H9 (cell line): Measurements from ENCODE around the gene LRRC23. TPM values are rescaled to one million over a fixed set of nuclear protein-coding genes. Genes with fewer than 3 reads are reported as not detected.
A peak's percentile ranks its signal among the peaks of the same experiment; 100 is the strongest.

ENCODE experiments used
- DNase-seq: peaks from one replicate; pipeline ENCODE4 v3.0.0-alpha.2; 2017
- H2AFZ ChIP-seq: one replicate; pipeline ENCODE4 v1.6.1; 2013; ENCODE audit warnings: mild to moderate bottlenecking, low read length, control low read depth, moderate library complexity
- H2AK5ac ChIP-seq: 2 replicates; pipeline ENCODE4 v1.6.1; 2013; ENCODE audit warnings: low read length, control low read depth, mixed read lengths; ENCODE audit not compliant: insufficient read length
- H2BK120ac ChIP-seq: one replicate; pipeline ENCODE4 v1.6.1; 2013; ENCODE audit warnings: low read depth, mild to moderate bottlenecking, low read length, control low read depth, inconsistent platforms; ENCODE audit not compliant: poor library complexity, severe bottlenecking
- H2BK12ac ChIP-seq: 2 replicates; pipeline ENCODE4 v1.6.1; 2013; ENCODE audit warnings: low read length, control low read depth, mixed read lengths, low read depth; ENCODE audit not compliant: insufficient read length
- H2BK15ac ChIP-seq: 2 replicates; pipeline ENCODE4 v1.6.1; 2013; ENCODE audit warnings: low read depth, low read length, control low read depth
- H2BK20ac ChIP-seq: one replicate; pipeline ENCODE4 v1.6.1; 2013; ENCODE audit warnings: low read depth, mild to moderate bottlenecking, low read length, control low read depth, inconsistent platforms; ENCODE audit not compliant: poor library complexity, severe bottlenecking
- H2BK5ac ChIP-seq: 2 replicates; pipeline ENCODE4 v1.6.1; 2013; ENCODE audit warnings: low read length, control low read depth, mixed read lengths; ENCODE audit not compliant: insufficient read length
- H3K14ac ChIP-seq: 2 replicates; pipeline ENCODE4 v1.6.1; 2013; ENCODE audit warnings: low read length, control low read depth; ENCODE audit not compliant: insufficient read depth
- H3K18ac ChIP-seq: 2 replicates; pipeline ENCODE4 v1.6.1; 2013; ENCODE audit warnings: low read depth, mild to moderate bottlenecking, mixed read lengths, low read length, control low read depth; ENCODE audit not compliant: insufficient read length
- H3K23ac ChIP-seq: 2 replicates; pipeline ENCODE4 v1.6.1; 2013; ENCODE audit warnings: low read length, control low read depth, mixed read lengths, low read depth; ENCODE audit not compliant: insufficient read length
- H3K23me2 ChIP-seq: 2 replicates; pipeline ENCODE4 v1.6.1; 2013; ENCODE audit warnings: low read depth, mild to moderate bottlenecking, mixed read lengths, low read length, control low read depth; ENCODE audit not compliant: insufficient read length, poor library complexity, severe bottlenecking
- H3K27ac ChIP-seq: 2 replicates; pipeline ENCODE4 v1.5.1; 2013; ENCODE audit warnings: low read length, control low read depth, mixed read lengths, low read depth; ENCODE audit not compliant: insufficient read length
- H3K27me3 ChIP-seq: 2 replicates; pipeline ENCODE4 v1.6.1; 2013; ENCODE audit warnings: low read length, control low read depth, inconsistent platforms; ENCODE audit not compliant: insufficient read depth
- H3K4ac ChIP-seq: 2 replicates; pipeline ENCODE4 v1.6.1; 2013; ENCODE audit warnings: low read depth, mild to moderate bottlenecking, control low read depth, inconsistent platforms, low read length, moderate library complexity
- H3K4me1 ChIP-seq: 2 replicates; pipeline ENCODE4 v1.6.1; 2013; ENCODE audit warnings: low read length, control low read depth, inconsistent platforms; ENCODE audit not compliant: insufficient read depth
- H3K4me2 ChIP-seq: 2 replicates; pipeline ENCODE4 v1.6.1; 2013; ENCODE audit warnings: low read length, control low read depth, mixed read lengths; ENCODE audit not compliant: insufficient read length, insufficient read depth
- H3K56ac ChIP-seq: 2 replicates; pipeline ENCODE4 v1.6.1; 2013; ENCODE audit warnings: low read depth, mild to moderate bottlenecking, mixed read lengths, low read length, control low read depth; ENCODE audit not compliant: insufficient read length
- H3K79me1 ChIP-seq: 2 replicates; pipeline ENCODE4 v1.6.1; 2013; ENCODE audit warnings: low read depth, mild to moderate bottlenecking, moderate library complexity, low read length, control low read depth, inconsistent platforms; ENCODE audit not compliant: insufficient read depth, poor library complexity, severe bottlenecking
- H3K79me2 ChIP-seq: 2 replicates; pipeline ENCODE4 v1.6.1; 2013; ENCODE audit warnings: low read length, control low read depth, inconsistent platforms; ENCODE audit not compliant: insufficient read depth
- H3K9ac ChIP-seq: 2 replicates; pipeline ENCODE4 v1.6.1; 2013; ENCODE audit warnings: low read length, control low read depth, mixed read lengths; ENCODE audit not compliant: insufficient read length; ENCODE audit errors: extremely low read depth
- H3K9me3 ChIP-seq: one replicate; pipeline ENCODE4 v1.6.1; 2013; ENCODE audit warnings: low read depth, low read length, inconsistent platforms; ENCODE audit not compliant: control insufficient read depth
- H3T11ph ChIP-seq: one replicate; pipeline ENCODE4 v1.6.1; 2013; ENCODE audit warnings: mild to moderate bottlenecking, low read length, control low read depth, inconsistent platforms
- H4K20me1 ChIP-seq: one replicate; pipeline ENCODE4 v1.6.1; 2013; ENCODE audit not compliant: control insufficient read depth, insufficient read length, insufficient read depth
- H4K5ac ChIP-seq: 2 replicates; pipeline ENCODE4 v1.6.1; 2013; ENCODE audit warnings: low read depth, mild to moderate bottlenecking, mixed read lengths, low read length, control low read depth; ENCODE audit not compliant: insufficient read length
- H4K8ac ChIP-seq: replicated peaks from 2 replicates; pipeline ENCODE4 v1.6.1; 2013; ENCODE audit warnings: low read length, control low read depth, mixed read lengths, low read depth; ENCODE audit not compliant: insufficient read length
- H4K91ac ChIP-seq: 2 replicates; pipeline ENCODE4 v1.6.1; 2013; ENCODE audit warnings: low read depth, mild to moderate bottlenecking, moderate library complexity, mixed read lengths, low read length, control low read depth; ENCODE audit not compliant: insufficient read length
- H3K27ac Mint-ChIP-seq, 3 experiments: 2 replicates in 2 of 3; 3 replicates in 1 of 3; pipeline ENCODE4 v1.8.0; 2020 to 2021; ENCODE audit warnings: mixed read lengths in 3 of 3, mild to moderate bottlenecking in 1 of 3, moderate library complexity in 1 of 3
- H3K27me3 Mint-ChIP-seq: 2 replicates; pipeline ENCODE4 v1.8.0; 2021; ENCODE audit warnings: low read depth, mild to moderate bottlenecking, moderate library complexity, mixed read lengths
- H3K36me3 Mint-ChIP-seq, 3 experiments: 2 replicates in 2 of 3; 3 replicates in 1 of 3; pipeline ENCODE4 v1.8.0; 2020 to 2021; ENCODE audit warnings: low read depth in 3 of 3, mixed read lengths in 3 of 3; ENCODE audit not compliant: insufficient read depth in 1 of 3
- H3K4me1 Mint-ChIP-seq, 2 experiments: 2 replicates each; pipeline ENCODE4 v1.8.0; 2020; ENCODE audit warnings: mixed read lengths in 2 of 2
- H3K4me3 Mint-ChIP-seq, 2 experiments: 2 replicates in 1 of 2; 3 replicates in 1 of 2; pipeline ENCODE4 v1.8.0; 2020 to 2021; ENCODE audit warnings: mild to moderate bottlenecking in 2 of 2, mixed read lengths in 2 of 2, moderate library complexity in 1 of 2
- H3K9me3 Mint-ChIP-seq, 2 experiments: 2 replicates in 1 of 2; 3 replicates in 1 of 2; pipeline ENCODE4 v1.8.0; 2020; ENCODE audit warnings: mild to moderate bottlenecking in 2 of 2, mixed read lengths in 2 of 2, moderate library complexity in 1 of 2
- CTCF ChIP-seq: fragments of 200-600 bp; sonication (generic); conservative IDR thresholded peaks from 3 replicates; pipeline ENCODE4 v1.8.0; 2021; ENCODE audit warnings: antibody characterized with exemption, mild to moderate bottlenecking
- WGBS: extraction: QIAGEN DNeasy Blood & Tissue Kit; methylation state at CpG from one replicate; pipeline ENCODE4 v1.1.7; 2013; ENCODE audit warnings: missing lambda C conversion rate, low lambda C conversion rate, mixed read lengths; ENCODE audit not compliant: insufficient read length; ENCODE audit errors: extremely low coverage; 5-methylcytosine and 5-hydroxymethylcytosine counted together
- total RNA-seq: library from RNA; stranded (reverse); gene quantifications from 2 replicates; pipeline ENCODE4 v1.2.1, GENCODE V29; 2021

The LRRC23 gene
- total RNA-seq, 1 experiment from 2014 or later: 2.1 TPM

- Histone ChIP-seq H3K9me3 (no peaks in the 10 kb centered on the region), H4K5ac (no peak overlapping the region), H2AK5ac (no peak overlapping the region), H3K23ac (no peak overlapping the region), H3K79me1 (no peaks in the 10 kb centered on the region), H3K23me2 (peaks cover 9% of the 10 kb centered on the region), H3K27me3 (no peaks in the 10 kb centered on the region), H2BK12ac (no peak overlapping the region), H4K20me1 (no peaks in the 10 kb centered on the region), H2BK15ac (no peak overlapping the region), H3K27ac (no peak overlapping the region), H3K4me1 (peaks cover 5% of the 10 kb centered on the region; the same call in 1 of the 2 replicates), H2BK20ac (no peak overlapping the region), H3K79me2 (no peaks in the 10 kb centered on the region), H4K8ac (no peak overlapping the region), H2AFZ (no peak overlapping the region), H3K18ac (no peak overlapping the region), H3K56ac (no peak overlapping the region), H3K9ac (no peak overlapping the region), H4K91ac (no peak overlapping the region), H3K4ac (no peak overlapping the region), H3K4me2 (no peak overlapping the region), H3T11ph (no peak overlapping the region), H2BK120ac (no peak overlapping the region), H2BK5ac (no peak overlapping the region), H3K14ac (no peak overlapping the region; the same call in 1 of the 2 replicates)
- Mint-ChIP-seq H3K27me3 (no peaks in the 10 kb centered on the region; the same call in 1 of the 2 replicates), H3K27ac (0 out of 7 replicates have a peak overlapping the region, but pooled peaks of 1 of the 3 experiments have one; percentile 4), H3K4me3 (no peak overlapping the region), H3K36me3 (peaks cover 0 to 6% (median 0%) of the 10 kb centered on the region in 3 experiments; a peak in 4 of 7 replicates), H3K4me1 (peaks cover 33 to 44% of the 10 kb centered on the region in 2 experiments), H3K9me3 (no peaks in the 10 kb centered on the region)
- WGBS: no CpG with 5 or more reads among the region's 20 CpGs
- TF ChIP-seq CTCF: no peak
- no peak for DNase-seq
Observed at GRCh38 chr12:6957151-6957701, 52.6 kb downstream of the LRRC23 start.
